Measurements from ENCODE around the gene THSD4. TPM values are rescaled to one million over a fixed set of nuclear protein-coding genes. Genes with fewer than 3 reads are reported as not detected.
A peak's percentile ranks its signal among the peaks of the same experiment; 100 is the strongest.

THSD4 gene
- polyA plus RNA-seq, 1 donor (not counting 4 experiments of a cell fraction or from before 2014, with no cell fraction given) = 24.5 TPM

GRCh38 chr15:71328453-71328852 lies 213.2 kb downstream of the THSD4 start:
- H3K4me3 ChIP-seq (ENCODE audit: control insufficient read depth in 2 of 3, extremely low read depth in 1 of 3, insufficient read depth in 2 of 3, low read depth in 1 of 3, low read length in 3 of 3) = no peak overlapping the region
- H3K4me1 ChIP-seq (ENCODE audit: control insufficient read depth, extremely low read depth, insufficient read depth, low read length) = peaks cover 18% of the 10 kb centered on the region
- DNase-seq (ENCODE audit: low read depth, low spot score) (no peak), FAIRE-seq (no peak)
- peaks cover 11 to 13% of the 10 kb centered on the region in 2 experiments for H3K36me3 ChIP-seq (ENCODE audit: control insufficient read depth in 2 of 2, extremely low read depth in 1 of 2, insufficient read depth in 2 of 2, low read length in 2 of 2)
- H3K79me2 ChIP-seq (ENCODE audit: control insufficient read depth, insufficient read depth, low read length) = no peaks in the 10 kb centered on the region
- no peaks in the 10 kb centered on the region for H3K27me3 ChIP-seq (ENCODE audit: control insufficient read depth, extremely low read depth, insufficient read depth, low read length)
- H3K4me2 ChIP-seq (ENCODE audit: control insufficient read depth, extremely low read depth, insufficient read depth, low read depth, low read length) = no peak overlapping the region
- dilution Hi-C loops (cut with MboI; ENCODE audit: extremely low pct_ligation_motif_present, low sequenced_read_pairs) = no loop called here
- H3K9me3 ChIP-seq (ENCODE audit: control insufficient read depth, low read depth, low read length) = no peaks in the 10 kb centered on the region
- no peak overlapping the region for H2AFZ ChIP-seq (ENCODE audit: control insufficient read depth, low read length)
- H4K20me1 ChIP-seq (ENCODE audit: control insufficient read depth, extremely low read depth, insufficient read depth, low read length) = no peaks in the 10 kb centered on the region
- no peak for TF ChIP-seq EZH2 (IDR thresholded peaks at IDR 0.05; ENCODE audit: low read length)
- TF ChIP-seq, protein P1, sequence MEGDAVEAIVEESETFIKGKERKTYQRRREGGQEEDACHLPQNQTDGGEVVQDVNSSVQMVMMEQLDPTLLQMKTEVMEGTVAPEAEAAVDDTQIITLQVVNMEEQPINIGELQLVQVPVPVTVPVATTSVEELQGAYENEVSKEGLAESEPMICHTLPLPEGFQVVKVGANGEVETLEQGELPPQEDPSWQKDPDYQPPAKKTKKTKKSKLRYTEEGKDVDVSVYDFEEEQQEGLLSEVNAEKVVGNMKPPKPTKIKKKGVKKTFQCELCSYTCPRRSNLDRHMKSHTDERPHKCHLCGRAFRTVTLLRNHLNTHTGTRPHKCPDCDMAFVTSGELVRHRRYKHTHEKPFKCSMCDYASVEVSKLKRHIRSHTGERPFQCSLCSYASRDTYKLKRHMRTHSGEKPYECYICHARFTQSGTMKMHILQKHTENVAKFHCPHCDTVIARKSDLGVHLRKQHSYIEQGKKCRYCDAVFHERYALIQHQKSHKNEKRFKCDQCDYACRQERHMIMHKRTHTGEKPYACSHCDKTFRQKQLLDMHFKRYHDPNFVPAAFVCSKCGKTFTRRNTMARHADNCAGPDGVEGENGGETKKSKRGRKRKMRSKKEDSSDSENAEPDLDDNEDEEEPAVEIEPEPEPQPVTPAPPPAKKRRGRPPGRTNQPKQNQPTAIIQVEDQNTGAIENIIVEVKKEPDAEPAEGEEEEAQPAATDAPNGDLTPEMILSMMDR (optimal IDR thresholded peaks at IDR 0.05 in 1 of 3, IDR thresholded peaks at IDR 0.05 in 1 of 3, conservative IDR thresholded peaks at IDR 0.05 in 1 of 3; ENCODE audit: extremely low read depth in 1 of 3, insufficient read depth in 2 of 3, low read length in 3 of 3) = no peak
- H3K9me1 ChIP-seq (ENCODE audit: control insufficient read depth, extremely low read depth, insufficient read depth, low read length) = no peaks in the 10 kb centered on the region
- no peak overlapping the region for H3K9ac ChIP-seq (ENCODE audit: control insufficient read depth, extremely low read depth, insufficient read depth, low read length)
- no peak overlapping the region for H3K27ac ChIP-seq (ENCODE audit: control insufficient read depth, insufficient read depth, low read length)

- H3K4me2 ChIP-seq (ENCODE audit: control insufficient read depth, extremely low read depth, insufficient read depth, low read depth, low read length) = no peak overlapping the region
- H3K36me3 ChIP-seq (ENCODE audit: control insufficient read depth in 2 of 2, extremely low read depth in 1 of 2, insufficient read depth in 2 of 2, low read length in 2 of 2) = peaks cover 11 to 13% of the 10 kb centered on the region in 2 experiments
- FAIRE-seq = no peak
Measured at GRCh38 chr15:71329041-71329440, 213.8 kb downstream of the THSD4 start.

More at GRCh38 chr15:71329041-71329440, 213.8 kb downstream of the THSD4 start:
- Histone ChIP-seq H3K4me1 (ENCODE audit: control insufficient read depth, extremely low read depth, insufficient read depth, low read length) (peaks cover 18% of the 10 kb centered on the region), H3K9ac (ENCODE audit: control insufficient read depth, extremely low read depth, insufficient read depth, low read length) (no peak overlapping the region), H2AFZ (ENCODE audit: control insufficient read depth, low read length) (no peak overlapping the region), H3K79me2 (ENCODE audit: control insufficient read depth, insufficient read depth, low read length) (no peaks in the 10 kb centered on the region), H3K9me3 (ENCODE audit: control insufficient read depth, low read depth, low read length) (no peaks in the 10 kb centered on the region), H3K4me3 (ENCODE audit: control insufficient read depth in 2 of 3, extremely low read depth in 1 of 3, insufficient read depth in 2 of 3, low read depth in 1 of 3, low read length in 3 of 3) (no peak overlapping the region), H3K27ac (ENCODE audit: control insufficient read depth, insufficient read depth, low read length) (peak overlapping the region; percentile 2), H4K20me1 (ENCODE audit: control insufficient read depth, extremely low read depth, insufficient read depth, low read length) (no peaks in the 10 kb centered on the region), H3K27me3 (ENCODE audit: control insufficient read depth, extremely low read depth, insufficient read depth, low read length) (no peaks in the 10 kb centered on the region), H3K9me1 (ENCODE audit: control insufficient read depth, extremely low read depth, insufficient read depth, low read length) (no peaks in the 10 kb centered on the region)
- TF ChIP-seq EZH2 (IDR thresholded peaks at IDR 0.05; ENCODE audit: low read length) = no peak
- TF ChIP-seq, protein P1 (optimal IDR thresholded peaks at IDR 0.05 in 1 of 3, IDR thresholded peaks at IDR 0.05 in 1 of 3, conservative IDR thresholded peaks at IDR 0.05 in 1 of 3; ENCODE audit: extremely low read depth in 1 of 3, insufficient read depth in 2 of 3, low read length in 3 of 3) = no peak
- no peak for DNase-seq (ENCODE audit: low read depth, low spot score)
- dilution Hi-C loops (cut with MboI; ENCODE audit: extremely low pct_ligation_motif_present, low sequenced_read_pairs) = no loop called here
